Germinal center (tissue), 1 donor: Measurements from ENCODE around the gene MNX1.

ENCODE experiments used
- DNase-seq: peaks from one replicate; pipeline ENCODE4 v3.0.0; 2012; ENCODE audit warnings: mixed read lengths, low spot score

Gene MNX1

DNA sequence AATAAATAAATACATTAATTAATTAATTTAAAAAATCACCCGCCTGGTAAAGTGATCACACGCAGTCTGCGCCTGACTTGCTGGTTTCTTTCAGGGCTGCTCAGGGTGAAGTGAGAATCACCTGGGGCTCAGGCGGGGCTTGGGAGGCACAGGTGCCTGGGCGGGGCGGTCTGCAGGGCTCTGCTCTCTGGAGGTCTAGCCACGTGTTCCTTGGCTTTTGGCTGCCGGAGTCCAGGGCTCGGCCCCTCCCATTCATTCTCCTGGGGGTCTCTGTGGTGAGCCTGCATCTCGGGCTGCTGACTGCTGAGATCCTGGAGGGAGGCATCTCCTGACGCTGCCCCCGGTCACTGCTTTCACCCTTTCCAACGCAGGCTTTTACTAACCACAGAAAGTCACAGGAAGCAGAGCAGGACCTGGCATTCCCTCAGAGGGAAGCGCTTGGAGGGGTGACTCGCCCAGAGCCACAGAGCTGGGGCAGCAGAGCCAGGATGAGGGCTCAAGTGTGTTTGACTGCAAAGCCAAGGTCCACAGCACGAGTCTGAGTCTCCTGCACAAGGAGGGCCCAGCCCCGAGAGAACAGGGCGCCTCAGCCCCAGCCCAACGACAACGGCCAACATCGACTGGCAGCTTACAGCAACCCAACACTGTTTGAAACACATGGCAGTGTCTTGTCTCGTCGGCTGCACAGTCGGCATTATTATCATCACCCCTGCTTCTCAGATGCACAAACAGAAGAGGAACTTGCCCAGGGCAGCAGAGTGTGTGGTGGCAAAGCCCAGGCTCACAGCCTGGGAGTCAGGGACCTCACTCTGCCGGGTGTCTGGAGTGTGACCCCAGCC lies 22.4 kb upstream of the MNX1 start:
- no peak for DNase-seq

DNA sequence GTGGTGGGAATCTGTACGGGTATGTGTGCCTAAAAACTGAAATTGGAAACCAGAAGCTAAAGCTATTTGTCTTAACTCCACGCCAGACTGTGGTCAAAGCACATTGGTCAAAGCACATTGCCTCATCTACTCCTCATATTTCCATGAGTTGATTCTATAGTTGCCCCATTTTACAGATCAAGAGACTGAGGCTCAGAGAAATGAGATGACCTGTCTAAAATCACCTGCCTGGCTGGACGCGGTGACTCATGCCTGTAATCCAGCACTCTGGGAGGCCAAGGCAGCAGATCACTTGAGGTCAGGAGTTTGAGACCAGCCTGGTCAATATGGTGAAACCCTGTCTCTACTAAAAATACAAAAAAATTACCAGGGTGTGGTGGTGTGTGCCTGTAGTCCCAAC lies 21.7 kb upstream of the MNX1 start:
- DNase-seq: no peak

DNA sequence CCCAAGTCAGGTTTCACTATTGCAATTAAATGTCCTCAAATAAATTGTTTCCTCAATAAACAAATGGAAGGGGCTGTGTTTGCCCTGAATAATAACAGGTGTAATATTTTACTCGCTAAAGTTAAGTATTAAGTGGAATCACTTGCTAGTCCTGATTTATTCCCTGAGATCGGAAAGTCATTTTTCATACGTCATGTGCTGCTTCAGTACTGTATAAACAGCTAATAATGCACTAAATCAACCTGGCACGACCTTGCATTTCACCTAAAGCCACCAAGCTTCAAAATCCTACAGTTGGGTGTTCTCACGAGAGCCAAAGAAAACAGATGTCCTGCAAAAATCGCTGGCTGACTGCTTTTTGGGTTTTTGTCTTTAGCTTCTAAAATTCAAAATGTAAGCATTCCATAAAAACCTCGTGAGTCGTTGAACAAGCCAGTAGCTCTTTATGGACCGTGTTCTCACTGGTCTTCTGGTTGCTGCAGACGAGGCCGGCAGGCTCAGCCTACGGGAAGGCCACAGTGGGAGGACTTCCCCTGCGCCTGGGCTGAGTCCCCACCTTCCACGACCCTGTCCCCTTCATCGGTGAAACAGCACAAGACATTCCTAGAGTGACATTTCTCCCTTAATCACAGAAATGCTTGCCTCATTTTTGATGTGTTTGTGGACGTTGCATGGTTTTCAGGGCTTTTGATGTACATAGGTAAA lies 17.9 kb upstream of the MNX1 start:
- DNase-seq: no peak

DNA sequence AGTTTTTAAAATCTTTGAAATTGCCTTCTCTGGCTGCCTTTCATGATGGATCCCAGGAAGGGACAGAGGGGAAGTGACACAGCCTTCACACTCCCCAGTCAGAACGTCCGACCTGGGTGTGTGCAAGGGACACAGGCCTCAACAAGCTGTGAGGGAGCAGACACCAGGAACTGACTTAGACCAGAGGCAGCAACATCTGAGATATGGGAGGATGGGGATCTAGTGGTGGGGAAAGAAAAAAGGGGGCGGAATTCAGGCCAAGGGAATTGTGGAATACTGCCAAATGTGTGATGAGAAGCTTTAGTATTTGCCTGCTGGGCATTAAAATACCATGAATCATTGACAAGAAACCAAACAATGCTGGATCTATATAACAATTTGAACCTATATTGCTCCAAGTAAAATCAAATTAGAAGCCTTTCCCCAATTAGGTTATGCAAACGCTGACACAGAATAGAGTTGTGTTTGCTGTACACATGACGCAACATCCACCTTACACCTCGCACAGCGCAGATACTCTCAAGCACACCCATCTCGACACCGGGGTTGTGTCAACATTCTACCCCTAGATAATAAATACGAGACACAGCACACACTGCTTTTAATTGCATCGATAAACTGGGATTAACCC lies 17.2 kb upstream of the MNX1 start:
- DNase-seq: no peak

DNA sequence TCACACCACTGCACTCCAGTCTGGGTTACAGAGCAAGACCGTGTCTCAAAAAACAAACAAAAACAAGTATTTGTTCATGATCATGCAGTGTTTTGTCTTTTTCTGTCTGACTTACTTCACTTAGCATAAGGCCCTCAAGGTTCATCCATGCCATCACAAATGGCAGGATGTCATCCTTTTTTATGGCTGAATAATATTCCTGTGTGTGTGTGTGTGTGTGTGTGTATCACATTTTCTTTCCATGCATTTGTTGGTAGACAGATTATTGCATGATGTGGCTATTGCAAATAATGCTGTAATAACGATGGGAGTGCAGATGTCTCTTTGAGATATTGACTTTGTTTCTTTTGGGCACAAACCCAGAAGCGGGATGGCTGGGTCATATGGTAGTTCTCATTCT lies 14.3 kb upstream of the MNX1 start:
- no peak for DNase-seq

DNA sequence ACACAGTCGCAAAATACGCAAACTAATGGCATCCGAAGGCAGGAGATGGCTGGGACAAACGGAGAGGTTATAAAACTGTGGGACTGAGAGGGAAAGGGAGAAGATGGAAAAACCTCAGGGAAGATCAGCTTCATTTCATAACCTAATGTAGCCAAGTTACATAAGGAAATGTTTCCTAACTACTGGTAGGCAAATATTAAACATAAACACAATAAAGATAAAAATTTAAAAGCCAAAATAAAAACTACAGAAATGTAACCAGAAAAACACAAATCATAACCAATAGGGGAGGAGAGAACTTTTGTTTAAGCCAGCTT lies 13.1 kb upstream of the MNX1 start:
- DNase-seq: no peak

DNA sequence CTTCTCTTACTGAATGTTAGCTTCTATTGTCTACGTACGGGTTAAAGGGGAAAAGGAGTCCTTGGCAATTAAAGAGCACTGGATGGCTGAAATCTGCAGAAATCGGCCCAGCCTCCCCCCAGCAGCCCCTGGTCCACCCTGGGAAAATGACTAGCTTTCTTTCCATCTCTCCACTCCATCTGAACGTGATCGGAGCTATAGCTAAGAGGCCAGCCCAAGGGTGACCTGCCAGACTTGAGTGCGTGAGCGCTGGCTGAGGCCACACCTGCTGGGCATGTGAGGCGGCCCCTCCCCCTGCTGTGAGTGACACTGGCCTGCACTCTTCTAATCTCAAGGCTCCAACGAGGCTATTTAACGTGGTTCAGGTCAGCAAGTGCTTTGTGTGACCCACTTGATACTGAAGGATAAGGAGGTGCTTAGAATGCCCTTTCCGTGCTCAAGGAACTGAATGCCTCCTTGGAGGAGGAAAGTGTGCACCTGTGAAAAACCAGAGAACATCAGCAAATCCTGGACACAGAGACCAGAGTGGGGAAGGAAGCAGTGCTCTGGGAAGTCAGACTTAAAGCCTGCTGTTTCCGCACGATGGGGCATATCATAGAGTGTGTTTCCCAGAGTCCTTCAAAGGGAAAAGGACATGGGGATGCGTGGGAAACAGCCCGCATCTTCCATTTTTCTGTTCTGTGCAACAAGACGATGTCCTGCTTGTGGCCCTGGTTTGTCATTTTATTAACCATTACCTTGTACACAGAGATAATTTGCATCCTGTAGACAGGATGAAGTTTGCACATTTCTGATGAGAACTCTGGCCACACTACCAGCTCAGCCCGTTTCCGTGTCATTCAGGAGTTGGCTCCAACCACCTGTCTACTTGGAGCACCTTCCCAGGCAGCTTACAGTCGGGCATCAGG lies 12.5 kb upstream of the MNX1 start:
- no peak for DNase-seq

DNA sequence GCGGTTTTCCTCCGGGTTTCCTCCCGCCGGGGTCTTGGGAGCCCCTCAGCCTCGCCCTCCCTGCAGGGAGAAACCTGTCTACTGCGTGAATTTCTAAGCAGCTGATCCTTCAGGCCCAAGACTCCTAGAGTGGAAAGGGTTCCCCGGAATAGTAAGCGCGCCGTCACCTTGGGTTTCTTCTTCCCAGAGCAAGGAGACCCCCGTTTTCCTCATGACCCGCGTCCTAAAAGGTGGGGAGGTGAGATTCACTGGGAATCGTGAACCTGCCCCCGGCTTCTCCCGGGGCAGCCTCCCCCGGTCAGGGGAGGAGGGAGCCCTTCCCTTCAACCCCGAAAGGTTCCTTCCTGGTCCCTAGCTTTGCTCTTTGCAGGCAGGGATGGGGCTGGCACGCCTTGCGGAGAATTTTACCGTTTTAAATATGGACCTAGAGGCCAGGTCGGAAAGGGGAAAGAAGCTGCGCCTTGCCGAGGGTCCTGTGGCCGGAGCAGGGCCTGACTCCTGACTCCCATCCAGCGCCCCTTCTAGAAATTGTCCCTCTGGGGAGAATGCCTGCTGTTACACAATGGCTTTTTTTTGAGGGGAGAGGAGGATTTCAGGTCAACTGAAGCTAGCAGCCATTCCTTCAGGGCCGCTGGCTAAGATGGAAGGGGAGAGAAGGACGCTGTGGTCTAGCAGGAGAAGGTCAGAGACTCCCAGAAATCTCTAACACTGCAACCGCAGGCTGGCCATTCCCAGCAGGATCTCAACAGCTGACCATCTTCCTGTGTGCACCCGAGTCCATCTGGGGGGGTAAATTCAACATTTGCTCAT lies 11.6 kb upstream of the MNX1 start:
- no peak for DNase-seq

DNA sequence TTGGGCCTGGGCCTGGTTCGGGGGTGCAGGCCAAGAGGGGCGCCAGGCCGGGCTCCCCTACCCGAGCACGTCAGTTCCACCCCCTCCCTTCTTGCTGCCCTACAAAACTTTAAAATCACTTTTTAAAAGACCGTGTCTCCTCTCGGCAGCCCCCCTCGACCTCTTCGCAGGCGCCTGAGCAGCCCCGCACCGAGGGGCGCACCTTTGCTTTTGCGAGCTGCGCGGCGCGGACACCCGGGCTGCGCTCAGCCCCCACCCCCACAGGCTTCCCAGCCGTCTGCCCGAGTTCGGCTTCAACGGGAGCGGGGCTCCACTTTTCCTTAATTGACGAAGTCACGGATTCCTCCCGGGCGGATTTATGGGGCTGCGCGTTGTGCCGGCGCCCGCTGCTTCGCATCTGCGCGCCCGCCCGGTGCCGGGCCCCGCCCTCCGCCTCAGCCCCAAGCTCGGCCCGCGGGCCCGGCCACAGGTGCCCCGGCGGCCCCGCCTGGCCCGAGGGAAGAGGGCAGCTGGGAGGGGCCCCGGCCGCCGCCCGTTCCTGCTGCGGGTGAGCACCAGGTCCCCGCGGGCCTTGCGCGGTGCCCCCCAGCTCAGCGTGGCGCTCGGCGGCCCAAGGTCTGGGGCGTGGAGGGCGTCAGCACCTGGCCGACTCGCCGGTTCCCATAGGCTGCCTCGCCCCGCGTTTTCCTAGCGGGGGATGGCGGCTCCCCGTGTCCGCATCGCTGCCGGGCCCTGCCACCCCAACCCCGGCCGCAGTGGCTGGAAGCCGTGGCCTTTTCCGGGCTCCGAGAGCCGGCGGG lies 10.8 kb upstream of the MNX1 start:
- no peak for DNase-seq

DNA sequence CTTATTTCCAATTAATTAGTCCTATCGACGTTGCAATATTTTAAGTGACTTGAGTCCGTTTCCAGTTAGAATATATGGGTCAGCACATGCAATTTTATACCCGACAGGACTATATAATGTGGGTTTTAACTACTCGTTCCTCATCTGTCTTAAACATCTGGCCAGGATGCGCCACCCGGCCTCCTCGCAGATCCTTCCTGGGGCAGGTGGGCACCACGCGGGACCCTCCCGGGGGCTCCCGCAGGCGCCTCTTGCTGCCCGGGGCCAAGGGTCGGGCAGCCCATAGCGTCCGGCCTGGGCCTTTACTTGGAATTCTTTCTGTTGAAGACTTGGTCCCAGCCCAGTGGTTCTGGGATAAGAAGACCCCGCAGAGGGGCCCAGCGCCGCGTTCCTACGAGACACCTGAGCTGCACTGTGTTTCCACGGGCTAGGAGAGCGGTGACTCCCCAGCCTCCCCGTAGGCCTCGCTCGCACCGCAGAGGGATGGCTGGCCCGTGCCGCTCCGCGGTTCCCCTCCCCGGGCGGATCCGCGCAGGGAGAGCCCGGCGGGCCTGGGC lies 10.1 kb upstream of the MNX1 start:
- DNase-seq: no peak

DNA sequence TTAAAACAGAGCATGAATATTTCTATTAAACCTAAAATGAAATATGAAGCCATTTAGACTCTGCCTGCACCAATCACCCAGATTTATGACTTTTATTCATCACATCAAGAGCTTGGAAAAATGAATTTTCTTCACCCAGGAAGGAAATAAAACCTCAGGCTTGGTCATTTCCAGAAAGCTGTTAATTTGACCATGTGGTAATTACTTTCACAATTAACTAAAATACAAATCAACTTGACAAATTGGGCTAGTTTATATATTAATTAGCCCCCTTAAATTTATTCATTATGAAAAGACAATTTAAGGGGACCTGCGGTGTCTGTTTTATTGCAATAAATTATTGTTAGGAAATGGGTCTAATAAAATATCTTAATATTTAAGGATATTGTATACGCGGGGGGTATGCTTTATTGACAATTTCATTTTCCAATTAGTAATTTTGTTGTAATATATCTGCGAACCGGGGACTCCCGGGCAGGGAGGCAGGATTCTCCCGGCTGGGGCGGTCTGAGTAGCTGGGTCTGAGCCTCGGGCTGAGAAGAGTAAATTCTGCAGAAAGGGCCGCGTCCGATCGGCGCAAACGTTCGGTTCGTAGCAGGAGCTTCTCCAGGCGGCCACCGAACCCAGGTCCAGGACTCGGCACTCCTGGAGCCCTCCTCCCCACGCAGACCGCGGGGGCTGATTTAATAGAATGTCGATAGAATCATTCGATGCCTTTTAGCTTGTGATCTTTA lies 9.4 kb upstream of the MNX1 start:
- no peak for DNase-seq

DNA sequence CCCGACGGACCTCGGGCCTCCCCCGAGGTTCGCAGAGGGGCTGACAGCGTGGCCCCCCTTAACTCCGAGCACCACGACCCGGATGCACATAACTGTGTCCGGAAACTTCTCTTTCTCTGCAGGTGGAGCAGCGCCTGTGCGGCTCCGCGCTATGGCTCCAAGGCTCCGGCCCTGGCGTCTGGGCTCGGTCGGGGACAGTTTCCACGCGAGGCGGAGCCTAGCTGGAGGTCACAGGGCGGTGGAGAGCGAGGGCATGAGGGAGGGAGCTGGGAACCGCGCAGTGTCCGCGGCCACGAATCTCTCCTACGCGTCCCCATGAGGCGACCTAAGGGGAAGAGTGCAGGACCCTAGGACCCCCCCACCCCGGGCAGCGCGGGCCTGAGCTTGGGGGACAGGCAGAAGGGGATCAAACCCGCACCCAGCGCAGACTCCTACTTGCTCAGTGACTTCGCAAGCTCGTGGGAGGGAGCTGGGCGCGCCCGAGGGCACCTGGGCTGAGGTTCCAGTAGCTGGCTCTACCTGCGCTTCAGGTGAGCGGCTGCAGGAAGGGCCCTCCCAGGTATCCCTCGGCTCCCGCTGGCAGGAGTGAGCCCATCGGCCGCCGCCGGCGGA lies 8.6 kb upstream of the MNX1 start:
- DNase-seq: no peak

DNA sequence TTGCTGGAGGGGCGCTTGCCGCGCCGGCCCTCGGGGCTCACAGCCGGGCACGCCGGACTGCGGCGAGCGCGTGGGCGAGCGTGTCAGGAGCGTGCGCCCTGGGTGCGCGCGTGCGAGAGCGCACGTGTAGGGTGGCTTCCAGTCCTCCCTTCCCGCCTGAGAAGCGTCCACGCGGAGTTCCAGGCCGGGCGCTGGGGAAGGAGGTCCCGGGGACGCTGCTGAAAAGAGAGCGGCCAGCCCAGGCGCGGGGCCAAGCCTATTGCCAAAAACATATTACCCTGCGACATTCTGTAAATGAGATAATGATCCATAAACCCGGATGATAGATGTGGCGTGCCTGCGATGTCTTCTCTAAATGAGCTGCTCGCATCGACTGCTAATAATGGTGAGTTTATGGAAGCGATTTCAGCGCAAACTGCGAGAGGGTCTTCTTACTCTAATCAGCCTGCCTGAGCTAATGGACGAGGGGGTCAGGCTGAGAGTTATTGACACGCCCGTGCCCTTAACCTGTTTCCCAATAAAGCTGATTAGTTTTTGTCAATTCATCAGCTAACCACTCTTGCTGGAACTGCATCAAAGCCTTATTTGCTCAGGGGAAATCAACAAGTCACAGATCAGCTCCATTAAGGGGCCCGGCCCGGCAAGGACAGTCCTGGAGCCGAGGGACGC lies 8.0 kb upstream of the MNX1 start:
- DNase-seq: no peak

DNA sequence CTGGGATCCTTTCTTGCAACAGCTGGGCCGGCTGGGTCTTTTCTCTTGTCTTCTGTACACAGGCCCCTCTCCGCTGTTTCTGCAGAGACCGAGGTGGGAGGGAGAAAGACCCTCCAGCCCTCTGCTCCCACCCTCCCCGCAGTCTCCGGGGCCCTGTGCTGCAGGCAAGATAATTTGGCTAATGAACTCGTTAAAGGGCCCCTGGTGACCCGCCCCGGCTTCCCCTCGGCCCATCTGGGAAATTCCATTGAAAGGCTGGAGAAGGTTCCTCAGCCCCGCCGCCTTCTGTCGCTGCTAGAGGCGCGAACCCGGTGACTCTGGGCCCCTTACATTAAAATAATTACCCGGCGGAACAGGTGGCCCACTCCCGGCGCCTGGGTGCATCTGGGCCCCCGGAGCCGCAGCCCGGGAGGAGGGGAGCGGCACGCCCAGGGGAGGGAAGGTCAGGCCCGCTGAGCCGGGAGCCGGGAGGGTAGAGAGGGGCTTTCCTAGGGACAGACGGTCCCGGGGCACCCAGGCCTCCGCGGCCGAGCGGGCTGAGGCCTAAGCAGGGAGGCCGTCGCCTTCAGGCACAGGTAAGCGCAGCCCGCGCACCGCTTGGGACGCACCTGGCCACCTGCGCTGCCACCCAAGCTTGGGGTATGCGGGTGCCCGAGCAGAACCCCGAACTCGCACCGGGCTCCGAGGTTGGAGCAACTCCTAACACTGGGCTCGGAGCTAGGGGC lies 7.3 kb upstream of the MNX1 start:
- no peak for DNase-seq

DNA sequence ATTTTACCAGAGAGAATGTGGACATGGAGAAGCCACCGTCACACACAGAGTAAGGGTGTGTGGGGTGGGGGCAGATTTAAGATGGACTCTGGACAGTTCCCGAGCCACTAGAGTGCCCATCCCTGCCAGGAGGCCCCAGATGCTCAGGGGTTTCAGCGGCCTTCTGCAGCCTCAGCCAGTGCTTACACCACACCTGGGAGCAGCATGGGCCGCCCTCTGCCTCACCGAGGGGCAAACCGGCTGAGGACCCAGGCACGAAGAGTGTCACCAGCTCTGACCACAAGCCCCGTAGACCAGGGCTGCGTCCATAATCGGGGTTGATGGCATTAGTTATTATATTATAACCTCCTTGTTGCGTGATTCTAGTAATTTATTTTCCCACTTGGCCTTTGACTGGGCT lies 6.7 kb upstream of the MNX1 start:
- no peak for DNase-seq

DNA sequence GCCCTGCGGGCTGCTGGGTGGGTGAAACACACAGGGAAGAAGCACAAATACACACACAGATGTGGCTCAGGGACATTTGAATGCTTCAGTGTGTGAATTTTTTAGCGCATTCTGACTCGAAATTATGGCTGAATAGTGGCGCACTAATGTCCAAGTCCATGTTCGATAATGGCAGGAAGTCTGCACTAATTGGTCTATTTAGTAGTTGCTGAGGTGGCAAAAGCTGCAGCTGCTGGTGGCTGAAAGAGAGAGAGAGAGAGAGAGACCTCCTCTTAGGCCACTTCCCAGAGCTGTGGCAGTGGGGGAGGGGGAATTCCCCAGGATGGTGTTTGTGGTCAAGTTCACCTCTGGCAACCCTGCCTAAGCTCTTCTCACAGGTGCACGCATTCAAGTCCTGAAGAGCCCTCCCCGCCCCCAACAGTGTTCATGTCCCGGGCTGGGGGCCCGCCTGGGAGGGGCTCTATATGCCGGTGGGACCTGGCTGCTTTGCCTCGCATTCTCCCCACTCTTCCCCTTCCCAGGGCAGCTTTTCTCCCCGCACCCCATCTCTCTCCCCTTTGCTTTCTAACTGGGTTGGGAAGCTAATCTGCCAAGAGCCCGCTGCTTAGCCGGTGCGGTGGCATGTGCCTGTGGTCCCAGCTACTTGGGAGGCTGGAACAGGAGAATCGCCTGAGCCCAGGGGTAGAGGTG lies 6.0 kb upstream of the MNX1 start:
- DNase-seq: no peak

DNA sequence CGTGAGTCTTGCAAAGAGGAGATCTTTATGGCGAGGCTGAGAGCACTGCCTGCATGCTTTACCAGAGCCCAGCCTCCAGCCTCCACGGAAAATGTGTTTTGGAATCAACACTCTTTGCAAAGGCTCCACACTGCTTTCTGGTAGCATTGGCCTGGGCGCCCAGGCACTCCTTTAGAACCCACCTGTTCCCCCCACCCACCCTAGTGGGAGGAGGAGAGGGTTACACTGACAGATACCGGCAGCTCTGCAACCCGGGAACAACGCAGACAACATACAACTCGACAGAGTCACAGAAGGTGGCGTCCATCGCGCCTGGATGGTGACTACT lies 5.5 kb upstream of the MNX1 start:
- no peak for DNase-seq
